Suprapubic skin (tissue), 3 donors: Measurements from ENCODE around the gene RCN2.

ENCODE experiments used
- CTCF ChIP-seq, 2 donors: fragments of 200-600 bp in 1 of 2; fragments of 450-650 bp in 1 of 2; sonication (generic) in 1 of 2; IDR thresholded peaks; one replicate each; pipeline ENCODE4 v1.5.1; 2016 to 2019; ENCODE audit warnings: antibody characterized with exemption in 2 of 2, mild to moderate bottlenecking in 1 of 2, moderate library complexity in 1 of 2
- EP300 ChIP-seq: sonication (generic); formaldehyde crosslinking; IDR thresholded peaks from one replicate; pipeline ENCODE4 v1.6.1; 2017; ENCODE audit warnings: antibody characterized with exemption

- TF ChIP-seq CTCF (IDR thresholded peaks at IDR 0.05) = no peak
- no peak for TF ChIP-seq EP300
Observed at GRCh38 chr15:76885212-76885611, 46.3 kb upstream of the RCN2 start.
